SU-DHL-6 (cell line): Measurements from ENCODE around the gene SYNGR2.

Experiments
- H2AFZ ChIP-seq: fragments of 200-600 bp; sonication (generic); 2 replicates; pipeline ENCODE4 v1.6.1; 2014; ENCODE audit warnings: low read depth, mild to moderate bottlenecking, moderate library complexity, mixed read lengths, antibody characterized with exemption, low read length; ENCODE audit not compliant: severe bottlenecking
- H3F3A ChIP-seq: fragments of 200-600 bp; shearing (Covaris generic); 2 replicates; pipeline ENCODE4 v1.6.0; 2016; ENCODE audit warnings: antibody characterized with exemption, mild to moderate bottlenecking; ENCODE audit not compliant: insufficient read depth
- H3K27ac ChIP-seq: fragments of 200-600 bp; sonication (generic); 2 replicates; pipeline ENCODE4 v1.5.1; 2016; ENCODE audit warnings: low read depth, mild to moderate bottlenecking, low read length, moderate library complexity, mixed read lengths
- H3K27me3 ChIP-seq: fragments of 200-600 bp; sonication (generic), shearing (Covaris generic); 2 replicates; pipeline ENCODE4 v1.6.0; 2014; ENCODE audit warnings: mild to moderate bottlenecking, low read length
- H3K36me3 ChIP-seq: fragments of 200-600 bp; sonication (generic); 2 replicates; pipeline ENCODE4 v1.6.1; 2014; ENCODE audit warnings: mild to moderate bottlenecking, low read length, mixed read lengths
- H3K4me2 ChIP-seq: fragments of 300-600, 200-600 bp; shearing (Covaris generic), sonication (generic); 2 replicates; pipeline ENCODE4 v1.6.0; 2014; ENCODE audit warnings: low read length, low read depth, mild to moderate bottlenecking; ENCODE audit not compliant: poor library complexity, severe bottlenecking
- H3K4me3 ChIP-seq: fragments of 200-600 bp; sonication (generic); 2 replicates; pipeline ENCODE4 v1.5.1; 2014; ENCODE audit warnings: antibody characterized with exemption, low read length, mild to moderate bottlenecking, mixed read lengths; ENCODE audit not compliant: insufficient read depth, poor library complexity, severe bottlenecking
- H3K79me2 ChIP-seq: fragments of 200-600 bp; sonication (generic); 2 replicates; pipeline ENCODE4 v1.6.1; 2014; ENCODE audit warnings: mild to moderate bottlenecking, low read length, moderate library complexity; ENCODE audit not compliant: insufficient read depth
- H3K9ac ChIP-seq: fragments of 200-600 bp; sonication (generic); 2 replicates; pipeline ENCODE4 v1.7.0; 2014; ENCODE audit warnings: mild to moderate bottlenecking, low read length
- H3K9me2 ChIP-seq: fragments of 200-600 bp; sonication (generic); replicated peaks from 2 replicates; pipeline ENCODE4 v1.6.1; 2014; ENCODE audit warnings: low read length; ENCODE audit not compliant: insufficient read depth
- H3K9me3 ChIP-seq: fragments of 200-600 bp; sonication (generic); 2 replicates; pipeline ENCODE4 v1.6.1; 2014; ENCODE audit warnings: low read length, mixed read lengths; ENCODE audit not compliant: insufficient read depth
- H4K20me1 ChIP-seq: fragments of 200-600 bp; sonication (generic); 2 replicates; pipeline ENCODE4 v1.6.1; 2014; ENCODE audit warnings: low read depth, mild to moderate bottlenecking, antibody characterized with exemption, low read length, moderate library complexity, mixed read lengths
- EZH2phosphoT487 ChIP-seq: fragments of 200-600 bp; sonication (generic), shearing (Covaris generic); conservative IDR thresholded peaks from 2 replicates; pipeline ENCODE4 v1.6.1; 2018; ENCODE audit warnings: mild to moderate bottlenecking, antibody characterized with exemption, low read length, moderate library complexity, mixed read lengths
- TF ChIP-seq, protein P1 (sequence below): fragments of 200-600 bp; sonication (generic); IDR thresholded peaks from one replicate; pipeline ENCODE4 v1.5.1; 2017; ENCODE audit warnings: antibody characterized with exemption, mild to moderate bottlenecking, low read length, moderate library complexity; ENCODE audit not compliant: insufficient read depth, poor library complexity, severe bottlenecking

The SYNGR2 gene

DNA sequence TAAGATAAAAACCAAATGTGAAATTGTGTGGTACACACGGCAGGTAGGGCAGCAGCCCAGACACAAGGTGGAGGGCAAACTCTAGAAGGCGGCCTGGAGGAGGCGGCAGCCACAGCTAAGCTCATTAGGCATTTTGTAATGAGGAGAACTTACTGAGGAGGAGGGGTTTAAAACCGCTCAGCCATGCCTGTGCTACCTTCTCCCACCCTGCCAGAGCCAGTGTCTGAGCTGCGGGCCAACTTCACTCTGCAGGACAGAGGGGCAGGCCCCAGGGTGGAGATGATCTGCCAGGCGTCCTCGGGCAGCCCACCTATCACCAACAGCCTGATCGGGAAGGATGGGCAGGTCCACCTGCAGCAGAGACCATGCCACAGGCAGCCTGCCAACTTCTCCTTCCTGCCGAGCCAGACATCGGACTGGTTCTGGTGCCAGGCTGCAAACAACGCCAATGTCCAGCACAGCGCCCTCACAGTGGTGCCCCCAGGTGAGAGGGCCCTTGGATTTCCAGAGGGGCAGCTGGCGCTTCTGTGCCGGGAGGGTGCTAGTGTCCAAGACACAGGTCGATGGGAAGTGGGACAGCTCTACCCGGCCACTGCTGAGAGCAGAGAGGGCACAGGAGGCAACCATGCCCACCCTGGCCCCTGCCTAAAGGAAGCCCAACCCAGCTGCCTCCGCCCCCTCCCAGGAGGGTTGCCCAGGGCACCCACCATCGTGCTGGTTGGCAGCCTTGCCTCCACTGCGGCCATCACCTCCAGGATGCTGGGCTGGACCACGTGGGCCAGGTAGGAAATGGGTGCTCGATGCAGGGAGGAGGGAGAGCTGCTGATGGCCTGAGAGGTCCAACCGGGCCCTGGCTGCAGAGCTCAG, 4.3 kb upstream of the SYNGR2 start:
- H3K9ac ChIP-seq = no peak overlapping the region
- no peak overlapping the region for H2AFZ ChIP-seq
- H4K20me1 ChIP-seq = no peaks in the 10 kb centered on the region; the same call in 1 of the 2 replicates
- H3K9me2 ChIP-seq = no peaks in the 10 kb centered on the region
- no peaks in the 10 kb centered on the region for H3K9me3 ChIP-seq
- no peaks in the 10 kb centered on the region for H3K27me3 ChIP-seq
- TF ChIP-seq EZH2phosphoT487 = no peak
- TF ChIP-seq, protein P1, sequence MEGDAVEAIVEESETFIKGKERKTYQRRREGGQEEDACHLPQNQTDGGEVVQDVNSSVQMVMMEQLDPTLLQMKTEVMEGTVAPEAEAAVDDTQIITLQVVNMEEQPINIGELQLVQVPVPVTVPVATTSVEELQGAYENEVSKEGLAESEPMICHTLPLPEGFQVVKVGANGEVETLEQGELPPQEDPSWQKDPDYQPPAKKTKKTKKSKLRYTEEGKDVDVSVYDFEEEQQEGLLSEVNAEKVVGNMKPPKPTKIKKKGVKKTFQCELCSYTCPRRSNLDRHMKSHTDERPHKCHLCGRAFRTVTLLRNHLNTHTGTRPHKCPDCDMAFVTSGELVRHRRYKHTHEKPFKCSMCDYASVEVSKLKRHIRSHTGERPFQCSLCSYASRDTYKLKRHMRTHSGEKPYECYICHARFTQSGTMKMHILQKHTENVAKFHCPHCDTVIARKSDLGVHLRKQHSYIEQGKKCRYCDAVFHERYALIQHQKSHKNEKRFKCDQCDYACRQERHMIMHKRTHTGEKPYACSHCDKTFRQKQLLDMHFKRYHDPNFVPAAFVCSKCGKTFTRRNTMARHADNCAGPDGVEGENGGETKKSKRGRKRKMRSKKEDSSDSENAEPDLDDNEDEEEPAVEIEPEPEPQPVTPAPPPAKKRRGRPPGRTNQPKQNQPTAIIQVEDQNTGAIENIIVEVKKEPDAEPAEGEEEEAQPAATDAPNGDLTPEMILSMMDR = no peak
- no peak overlapping the region for H3K4me2 ChIP-seq
- H3F3A ChIP-seq = peaks cover 6% of the 10 kb centered on the region; the same call in 1 of the 2 replicates
- H3K4me3 ChIP-seq = no peak overlapping the region
- H3K79me2 ChIP-seq = peaks cover 10% of the 10 kb centered on the region
- H3K36me3 ChIP-seq = no peaks in the 10 kb centered on the region
- no peak overlapping the region for H3K27ac ChIP-seq

DNA sequence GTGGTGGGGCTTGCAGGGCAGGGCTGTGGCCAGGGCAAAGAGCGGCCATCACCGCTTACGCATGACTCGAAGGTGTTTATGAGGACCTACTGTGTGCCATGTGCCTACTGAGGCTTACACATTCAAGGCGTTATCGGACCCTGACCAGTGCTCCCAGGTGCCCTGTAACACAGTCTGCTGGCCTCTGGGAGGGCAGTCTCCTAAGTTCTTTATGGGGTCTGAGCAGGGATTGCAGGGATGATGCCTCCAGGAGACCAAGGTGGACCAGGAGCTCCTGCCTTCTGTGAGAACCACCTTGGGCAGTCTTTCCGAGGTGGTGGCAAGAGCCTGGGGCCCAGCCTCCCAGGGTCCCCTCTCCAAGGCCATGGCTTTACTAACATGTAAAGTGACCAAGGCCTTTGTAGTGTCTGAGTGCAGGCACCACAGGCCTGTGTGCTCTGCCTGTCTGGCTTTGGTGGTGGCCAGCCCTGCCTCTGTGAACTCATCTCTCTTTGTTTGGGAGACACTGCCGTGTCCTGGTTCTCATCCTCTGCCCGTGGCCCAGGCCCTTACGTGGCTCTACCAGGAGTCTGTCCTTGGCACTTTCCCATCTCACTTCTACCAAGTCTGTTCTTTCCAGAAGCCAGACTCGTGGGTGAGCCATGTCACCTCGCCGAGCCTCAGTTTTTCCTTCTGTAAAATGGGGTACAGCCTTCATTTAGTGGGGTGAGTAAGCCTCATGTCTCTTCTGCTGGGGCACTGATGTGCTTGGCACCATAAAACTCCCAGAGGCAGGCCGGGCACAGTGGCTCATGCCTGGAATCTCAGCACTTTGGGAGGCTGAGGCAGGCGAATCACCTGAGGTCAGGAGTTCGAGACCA, 3.4 kb upstream of the SYNGR2 start:
- no peaks in the 10 kb centered on the region; the same call in 1 of the 2 replicates for H4K20me1 ChIP-seq
- H3K79me2 ChIP-seq = peaks cover 18% of the 10 kb centered on the region
- no peak overlapping the region for H3K27ac ChIP-seq
- H3K4me3 ChIP-seq = no peak overlapping the region
- no peak overlapping the region for H2AFZ ChIP-seq
- no peak overlapping the region for H3K4me2 ChIP-seq
- H3K9me2 ChIP-seq = no peaks in the 10 kb centered on the region
- H3K9ac ChIP-seq = no peak overlapping the region
- no peaks in the 10 kb centered on the region for H3K9me3 ChIP-seq
- H3F3A ChIP-seq = peaks cover 15% of the 10 kb centered on the region
- H3K27me3 ChIP-seq = no peaks in the 10 kb centered on the region
- TF ChIP-seq EZH2phosphoT487 = no peak
- TF ChIP-seq, protein P1 = no peak
- no peaks in the 10 kb centered on the region for H3K36me3 ChIP-seq

DNA sequence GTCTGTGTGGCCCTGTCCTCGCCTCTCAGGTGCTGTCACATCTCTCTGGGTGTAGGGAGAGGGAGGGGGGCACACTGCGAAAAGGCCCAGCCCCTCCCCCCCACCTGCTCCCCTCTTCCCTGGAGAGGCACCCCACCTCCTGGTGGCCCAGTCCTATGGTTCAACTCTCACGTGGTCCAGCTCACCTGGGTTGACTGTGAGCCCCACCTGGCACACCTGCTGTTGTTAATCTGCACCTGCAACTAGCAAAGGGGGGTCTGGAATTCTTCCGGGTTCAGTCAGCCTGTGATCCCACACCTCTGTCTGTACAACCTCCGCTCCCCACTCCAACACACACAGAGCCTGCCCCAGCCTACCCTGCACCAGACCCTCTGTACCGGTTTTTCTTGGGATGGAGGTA, 2.0 kb upstream of the SYNGR2 start:
- Histone ChIP-seq H3K27ac (peak overlapping the region; percentile 27; the same call in 1 of the 2 replicates), H4K20me1 (no peaks in the 10 kb centered on the region; the same call in 1 of the 2 replicates), H2AFZ (no peak overlapping the region), H3K4me2 (peak overlapping the region; percentile 22), H3K9me3 (no peaks in the 10 kb centered on the region), H3K79me2 (peaks cover 30% of the 10 kb centered on the region), H3F3A (peaks cover 16% of the 10 kb centered on the region), H3K36me3 (no peaks in the 10 kb centered on the region), H3K27me3 (no peaks in the 10 kb centered on the region), H3K9me2 (no peaks in the 10 kb centered on the region), H3K9ac (no peak overlapping the region), H3K4me3 (no peak overlapping the region)
- TF ChIP-seq EZH2phosphoT487 = no peak
- TF ChIP-seq, protein P1 = no peak
